IMR-90 (cell line): ENCODE measurements around the gene SLC6A2. TPM values are rescaled to one million over a fixed set of nuclear protein-coding genes. Genes with fewer than 3 reads are reported as not detected.

Experiments
- ATAC-seq: fragments of 200-7000 bp; cut with Tn5 transposase; 2 replicates; pipeline ENCODE4 v1.9.1; 2020; ENCODE audit warnings: low read depth, mild to moderate bottlenecking, moderate library complexity
- BruUV-seq: library from RNA; stranded (reverse); fragments of 400-500 nt; replicated peaks from 2 replicates; lab custom pipeline; 2021; lab: Mats Ljungman, UMichigan
- CTCF ChIA-PET: fragments of 300-600 bp; formaldehyde crosslinking; extraction: SDS; loops from one replicate; lab custom pipeline; 2021; ENCODE audit warnings: antibody characterized with exemption; lab: Yijun Ruan, JAX
- POLR2A ChIA-PET: fragments of 300-600 bp; sonication (Branson Sonifier 250); formaldehyde crosslinking; loops from one replicate; lab custom pipeline; 2022; ENCODE audit warnings: antibody characterized with exemption; ENCODE audit not compliant: unreplicated experiment; lab: Charles Lee
- DNase-seq: peaks from one replicate; pipeline ENCODE4 v3.0.0; 2013
- H2AFZ ChIP-seq: replicated peaks from 2 replicates; pipeline ENCODE3; 2013; ENCODE audit warnings: low read length, mild to moderate bottlenecking; ENCODE audit not compliant: poor library complexity
- H2AK5ac ChIP-seq: 2 replicates; pipeline ENCODE4 v1.6.1; 2013; ENCODE audit warnings: low read depth, low read length, inconsistent platforms
- H2AK9ac ChIP-seq: replicated peaks from 2 replicates; pipeline ENCODE3; 2013; ENCODE audit warnings: mild to moderate bottlenecking, low read depth, low read length, moderate library complexity; ENCODE audit not compliant: poor library complexity
- H2BK120ac ChIP-seq: 2 replicates; pipeline ENCODE4 v1.6.1; 2013; ENCODE audit warnings: low read depth, low read length, inconsistent platforms
- H2BK15ac ChIP-seq: 3 replicates; pipeline ENCODE4 v1.6.1; 2013; ENCODE audit warnings: low read depth, low read length, inconsistent platforms
- H2BK20ac ChIP-seq: 2 replicates; pipeline ENCODE4 v1.6.1; 2013; ENCODE audit warnings: low read depth, mild to moderate bottlenecking, inconsistent platforms, low read length, moderate library complexity
- H2BK5ac ChIP-seq: 2 replicates; pipeline ENCODE4 v1.6.1; 2013; ENCODE audit warnings: mild to moderate bottlenecking, low read depth, low read length, inconsistent platforms; ENCODE audit not compliant: poor library complexity, severe bottlenecking
- H3K14ac ChIP-seq: replicated peaks from 2 replicates; pipeline ENCODE4 v1.6.1; 2013; ENCODE audit warnings: low read depth, low read length, inconsistent platforms
- H3K18ac ChIP-seq: 2 replicates; pipeline ENCODE4 v1.6.1; 2013; ENCODE audit warnings: low read depth, low read length, control low read depth
- H3K23ac ChIP-seq: 2 replicates; pipeline ENCODE4 v1.6.1; 2013; ENCODE audit warnings: low read depth, low read length, inconsistent platforms
- H3K27ac ChIP-seq: 2 replicates; pipeline ENCODE4 v1.5.1; 2013; ENCODE audit warnings: mild to moderate bottlenecking, control low read depth, low read length; ENCODE audit not compliant: insufficient read depth
- H3K27me3 ChIP-seq: 2 replicates; pipeline ENCODE4 v1.6.1; 2013; ENCODE audit warnings: low read length; ENCODE audit not compliant: control insufficient read depth, insufficient read depth
- H3K36me3 ChIP-seq: 2 replicates; pipeline ENCODE4 v1.6.1; 2013; ENCODE audit warnings: low read length, mixed read lengths; ENCODE audit not compliant: control insufficient read depth, insufficient read depth
- H3K4ac ChIP-seq: 2 replicates; pipeline ENCODE4 v1.6.1; 2013; ENCODE audit warnings: low read depth, low read length, inconsistent platforms
- H3K4me1 ChIP-seq: 2 replicates; pipeline ENCODE4 v1.6.1; 2013; ENCODE audit warnings: low read length, mixed read lengths; ENCODE audit not compliant: control insufficient read depth, insufficient read depth
- H3K4me2 ChIP-seq: 2 replicates; pipeline ENCODE4 v1.6.1; 2013; ENCODE audit warnings: low read depth, mild to moderate bottlenecking, control low read depth, low read length, moderate library complexity
- H3K4me3 ChIP-seq: 2 replicates; pipeline ENCODE4 v1.5.1; 2013; ENCODE audit warnings: low read depth, mild to moderate bottlenecking, control low read depth, low read length, moderate library complexity; ENCODE audit not compliant: insufficient read depth
- H3K56ac ChIP-seq: 2 replicates; pipeline ENCODE4 v1.6.1; 2013; ENCODE audit warnings: low read length, inconsistent platforms; ENCODE audit not compliant: insufficient read depth; ENCODE audit errors: extremely low read depth
- H3K79me1 ChIP-seq, 2 experiments: 2 replicates each; pipeline ENCODE4 v1.6.1; 2013; ENCODE audit warnings: low read length in 2 of 2, inconsistent platforms in 1 of 2, low read depth in 1 of 2
- H3K9ac ChIP-seq: 2 replicates; pipeline ENCODE4 v1.6.1; 2013; ENCODE audit warnings: low read depth, low read length, control low read depth
- H3K9me1 ChIP-seq: 2 replicates; pipeline ENCODE4 v1.6.1; 2013; ENCODE audit warnings: low read length, inconsistent platforms; ENCODE audit not compliant: insufficient read depth
- H3K9me3 ChIP-seq: 2 replicates; pipeline ENCODE4 v1.6.1; 2013; ENCODE audit warnings: low read length; ENCODE audit not compliant: control insufficient read depth, insufficient read depth
- H4K20me1 ChIP-seq: 2 replicates; pipeline ENCODE4 v1.6.1; 2013; ENCODE audit warnings: low read length, inconsistent platforms; ENCODE audit not compliant: insufficient read depth
- H4K5ac ChIP-seq: 2 replicates; pipeline ENCODE4 v1.6.1; 2013; ENCODE audit warnings: mild to moderate bottlenecking, low read depth, low read length, control low read depth
- H4K8ac ChIP-seq, 2 experiments: 2 replicates each; pipeline ENCODE4 v1.6.1; 2013; ENCODE audit warnings: low read depth in 2 of 2, low read length in 2 of 2, control low read depth in 1 of 2, inconsistent platforms in 1 of 2
- H4K91ac ChIP-seq: 2 replicates; pipeline ENCODE4 v1.6.1; 2013; ENCODE audit warnings: low read depth, low read length, inconsistent platforms; ENCODE audit not compliant: insufficient read depth
- BHLHE40 ChIP-seq: fragments of 150-350 bp; IDR thresholded peaks from 2 replicates; pipeline ENCODE4 v1.6.1; 2016; ENCODE audit warnings: mild to moderate bottlenecking, low read depth, low read length
- CEBPB ChIP-seq: IDR thresholded peaks from 2 replicates; pipeline ENCODE4 v1.6.1; 2012; ENCODE audit warnings: low read depth, low read length, improper control_type of control experiment
- CHD1 ChIP-seq: IDR thresholded peaks from 2 replicates; pipeline ENCODE4 v1.6.1; 2012; ENCODE audit warnings: low read depth, low read length, improper control_type of control experiment
- CTCF ChIP-seq: conservative IDR thresholded peaks from 2 replicates; pipeline ENCODE4 v1.5.1; 2012; ENCODE audit warnings: mild to moderate bottlenecking, low read depth, low read length, improper control_type of control experiment
- ELK1 ChIP-seq: fragments of 150-350 bp; IDR thresholded peaks from 2 replicates; pipeline ENCODE4 v1.6.1; 2016; ENCODE audit warnings: low read depth, mild to moderate bottlenecking, low read length, moderate library complexity, borderline replicate concordance
- FOS ChIP-seq: fragments of 150-350 bp; IDR thresholded peaks from 2 replicates; pipeline ENCODE4 v1.6.1; 2016; ENCODE audit warnings: low read depth, low read length
- MAFK ChIP-seq: IDR thresholded peaks from 2 replicates; pipeline ENCODE4 v1.6.1; 2012; ENCODE audit warnings: low read depth, low read length, improper control_type of control experiment
- MAZ ChIP-seq: IDR thresholded peaks from 2 replicates; pipeline ENCODE4 v1.6.1; 2012; ENCODE audit warnings: low read depth, mild to moderate bottlenecking, low read length, improper control_type of control experiment, moderate library complexity, borderline replicate concordance
- MXI1 ChIP-seq: IDR thresholded peaks from 2 replicates; pipeline ENCODE4 v1.6.1; 2012; ENCODE audit warnings: low read depth, mild to moderate bottlenecking, low read length, moderate library complexity, borderline replicate concordance
- NFE2L2 ChIP-seq: fragments of 150-350 bp; IDR thresholded peaks from 2 replicates; pipeline ENCODE4 v1.6.1; 2016; ENCODE audit warnings: low read depth, mild to moderate bottlenecking, low read length
- POLR2A ChIP-seq: IDR thresholded peaks from 2 replicates; pipeline ENCODE4 v1.6.1; 2012; ENCODE audit warnings: mild to moderate bottlenecking, low read depth, low read length
- RAD21 ChIP-seq: IDR thresholded peaks from 2 replicates; pipeline ENCODE4 v1.6.1; 2012; ENCODE audit warnings: low read length, improper control_type of control experiment
- RCOR1 ChIP-seq: IDR thresholded peaks from 2 replicates; pipeline ENCODE4 v1.6.1; 2012; ENCODE audit warnings: mild to moderate bottlenecking, low read length, improper control_type of control experiment; ENCODE audit not compliant: insufficient replicate concordance
- RFX5 ChIP-seq: IDR thresholded peaks from 2 replicates; pipeline ENCODE4 v1.8.0; 2012; ENCODE audit warnings: low read depth, mild to moderate bottlenecking, low read length, moderate library complexity
- SMC3 ChIP-seq: fragments of 150-350 bp; IDR thresholded peaks from 2 replicates; pipeline ENCODE4 v1.6.1; 2016; ENCODE audit warnings: low read depth, mild to moderate bottlenecking, antibody characterized with exemption, low read length, moderate library complexity
- USF2 ChIP-seq: fragments of 150-350 bp; IDR thresholded peaks from 2 replicates; pipeline ENCODE4 v1.6.1; 2017; ENCODE audit warnings: mild to moderate bottlenecking, antibody characterized with exemption, low read length, low read depth
- WGBS, 2 experiments: methylation state at CpG; one replicate each; pipeline versions ENCODE4 v1.1.5 to v1.1.7; 2013; ENCODE audit warnings: missing lambda C conversion rate in 2 of 2; ENCODE audit not compliant: insufficient read length in 1 of 2; ENCODE audit errors: extremely low coverage in 2 of 2; 5-methylcytosine and 5-hydroxymethylcytosine counted together
- dilution Hi-C: fragments of 300-500 bp; cut with HindIII; formaldehyde crosslinking; loops from one replicate; pipeline ENCODE4 v1.14.3; 2018; ENCODE audit warnings: low sequenced_read_pairs; ENCODE audit not compliant: unreplicated experiment
- in situ Hi-C: fragments of 300-500 bp; cut with MboI; formaldehyde crosslinking; loops from 3 replicates; pipeline ENCODE4 v1.14.3; 2019; ENCODE audit warnings: low sequenced_read_pairs, inconsistent platforms, mixed read lengths
- intact Hi-C: fragments of 100-400 bp; cut with micrococcal nuclease; formaldehyde crosslinking; loops from 2 replicates; pipeline ENCODE4 v1.10.0; 2022
- polyA plus RNA-seq, 3 experiments: library from polyadenylated mRNA; depleted of rRNA; stranded (reverse); fragments of >200 nt; gene quantifications; 2 replicates each; pipeline ENCODE4 v1.2.3, GENCODE V29; 2012; ENCODE audit warnings: low replicate concordance in 1 of 3
- total RNA-seq: library from RNA; depleted of rRNA; stranded (reverse); fragments of >200 nt; gene quantifications from 2 replicates; pipeline ENCODE4 v1.2.3, GENCODE V29; 2012

Gene SLC6A2
- total and polyA plus RNA-seq, 2 of the 4 experiments (the other 2 are of a cell fraction), result not detected

GRCh38 chr16:55660828-55661227 lies 5.0 kb downstream of the SLC6A2 start:
- Histone ChIP-seq H4K20me1 (no peaks in the 10 kb centered on the region), H2BK120ac (no peak overlapping the region), H2AK9ac (no peak overlapping the region), H4K8ac (no peak overlapping the region), H3K56ac (no peak overlapping the region), H2AK5ac (no peak overlapping the region), H2BK5ac (no peak overlapping the region), H3K9me1 (no peaks in the 10 kb centered on the region), H3K36me3 (no peaks in the 10 kb centered on the region), H3K27me3 (peaks cover 56% of the 10 kb centered on the region), H3K9me3 (peaks cover 2% of the 10 kb centered on the region; the same call in 1 of the 2 replicates), H4K5ac (no peak overlapping the region), H3K4me3 (no peak overlapping the region), H3K27ac (no peak overlapping the region), H3K9ac (no peak overlapping the region), H3K79me1 (no peaks in the 10 kb centered on the region), H3K4ac (no peak overlapping the region), H3K14ac (no peak overlapping the region), H2BK20ac (no peak overlapping the region), H3K4me1 (no peaks in the 10 kb centered on the region), H2AFZ (no peak overlapping the region), H3K18ac (no peak overlapping the region), H4K91ac (no peak overlapping the region), H3K23ac (no peak overlapping the region), H2BK15ac (no peak overlapping the region), H3K4me2 (no peak overlapping the region)
- TF ChIP-seq SMC3 (no peak), BHLHE40 (no peak), MAZ (no peak), ELK1 (no peak), USF2 (no peak), CTCF (no peak), CEBPB (no peak), MXI1 (no peak), RAD21 (no peak), POLR2A (no peak), RFX5 (no peak), MAFK (no peak), CHD1 (no peak), NFE2L2 (no peak), FOS (no peak), RCOR1 (no peak)
- no peak for DNase-seq
- ChIA-PET CTCF (interaction anchor here (1.0 kb wide), 1 partner anchor 196 kb away, joined by 3 read pairs; no protein-coding TSS in a partner anchor), POLR2A (no interaction called here)
- ATAC-seq, result no peak
- in situ Hi-C loops, result no loop called here
- intact Hi-C loops, result no loop called here
- BruUV-seq, result no TSS peak
- WGBS, 2 experiments, result no CpG with 5 or more reads among the region's 2 CpGs
- dilution Hi-C loops, result no loop called here
